CD4-positive, alpha-beta T cell treated with Interleukin-15 for 1 hour (primary cell): ENCODE measurements around the gene C20orf202.
"Not testable (repeated sequence)": the region's sequence is repeated elsewhere in the genome, so short reads cannot be mapped to it uniquely, and the experiment has no call there.

Source experiments
- DNase-seq: peaks from one replicate; pipeline ENCODE4 v3.0.0-alpha.2; 2020

The C20orf202 gene

GRCh38 chr20:1209447-1210387 lies 6.5 kb downstream of the C20orf202 start:
- no peak for DNase-seq

GRCh38 chr20:1210501-1210900 lies 7.2 kb downstream of the C20orf202 start:
- no peak for DNase-seq

GRCh38 chr20:1212023-1212422 lies 8.8 kb downstream of the C20orf202 start:
- no peak for DNase-seq

GRCh38 chr20:1212607-1213396 lies 9.5 kb downstream of the C20orf202 start:
- peak; percentile 59 for DNase-seq

GRCh38 chr20:1214838-1215261 lies 11.6 kb downstream of the C20orf202 start:
- DNase-seq, result no peak

GRCh38 chr20:1215386-1216170 lies 12.3 kb downstream of the C20orf202 start:
- DNase-seq, result no peak

- DNase-seq, result peak; percentile 23
These were observed 13.5 kb downstream of the C20orf202 start for GRCh38 chr20:1216527-1217427.

- not testable (repeated sequence) for DNase-seq
These were observed 19.5 kb downstream of the C20orf202 start for GRCh38 chr20:1222750-1223149.

- DNase-seq, result no peak
These were observed 21.1 kb downstream of the C20orf202 start for GRCh38 chr20:1224205-1224890.

GRCh38 chr20:1225263-1225782 lies 22.1 kb downstream of the C20orf202 start:
- DNase-seq, result no peak

GRCh38 chr20:1225783-1226654 lies 22.8 kb downstream of the C20orf202 start, which contains the start of gene RAD21L1:
Gene RAD21L1 (plus strand): TSS chr20:1226044. CDS start chr20:1228454, 2,410 bp downstream.
- peak; percentile 72 for DNase-seq

GRCh38 chr20:1229541-1229940 lies 26.3 kb downstream of the C20orf202 start:
- no peak for DNase-seq

- no peak for DNase-seq
These were observed 29.2 kb downstream of the C20orf202 start for GRCh38 chr20:1232286-1233111.

GRCh38 chr20:1240549-1240948 lies 37.3 kb downstream of the C20orf202 start:
- DNase-seq, result no peak

- DNase-seq, result no peak
These were observed 38.2 kb downstream of the C20orf202 start for GRCh38 chr20:1241456-1241855.

GRCh38 chr20:1242099-1242498 lies 38.8 kb downstream of the C20orf202 start:
- no peak for DNase-seq

GRCh38 chr20:1242530-1242929 lies 39.3 kb downstream of the C20orf202 start:
- DNase-seq, result no peak

- no peak for DNase-seq
These were observed 42.3 kb downstream of the C20orf202 start for GRCh38 chr20:1245578-1245977.

GRCh38 chr20:1247689-1248088 lies 44.4 kb downstream of the C20orf202 start:
- DNase-seq, result no peak
